Hepatic stellate cell (primary cell): ENCODE measurements around the gene ANKMY1.
"Not testable (repeated sequence)": the region's sequence is repeated elsewhere in the genome, so short reads cannot be mapped to it uniquely, and the experiment has no call there.

Experiments used
- DNase-seq: peaks from one replicate; pipeline ENCODE4 v3.0.0; 2011; ENCODE audit warnings: low spot score

Gene ANKMY1

DNA sequence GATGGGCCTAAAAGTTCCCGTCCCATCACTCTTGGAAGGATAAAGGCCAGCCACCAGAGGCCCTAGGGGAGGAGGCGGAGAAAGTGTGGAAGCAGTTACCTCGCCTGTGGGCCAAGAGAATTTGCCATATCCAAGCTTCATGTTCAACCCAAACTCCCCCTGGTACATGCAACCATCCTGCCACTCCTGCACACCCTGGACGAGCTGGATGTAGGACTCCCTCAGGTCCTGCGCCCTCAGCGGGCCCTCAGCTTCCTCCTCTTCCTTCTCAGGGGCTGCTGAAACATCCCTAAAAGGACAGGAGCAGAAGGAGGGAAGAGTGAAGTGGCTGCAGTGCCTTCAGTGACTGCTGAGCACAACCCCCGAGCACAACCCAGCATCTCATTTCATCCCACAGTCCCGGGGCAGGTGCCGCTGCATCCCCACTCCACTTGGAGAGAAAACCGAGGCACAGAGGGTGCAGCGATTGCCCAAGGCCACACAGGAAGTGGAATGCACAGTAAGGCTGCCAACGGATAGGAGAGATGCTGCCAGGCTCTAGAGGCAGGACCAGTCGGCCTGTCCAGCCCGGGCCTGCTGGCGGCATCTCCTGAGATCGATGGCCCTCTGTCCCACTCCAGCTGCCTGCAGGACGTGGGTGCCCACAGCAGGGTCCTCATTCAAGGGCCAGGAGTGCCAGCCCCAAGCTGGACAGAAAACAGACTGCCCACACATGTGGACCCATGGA, 2.9 kb downstream of the ANKMY1 start:
- DNase-seq = no peak

DNA sequence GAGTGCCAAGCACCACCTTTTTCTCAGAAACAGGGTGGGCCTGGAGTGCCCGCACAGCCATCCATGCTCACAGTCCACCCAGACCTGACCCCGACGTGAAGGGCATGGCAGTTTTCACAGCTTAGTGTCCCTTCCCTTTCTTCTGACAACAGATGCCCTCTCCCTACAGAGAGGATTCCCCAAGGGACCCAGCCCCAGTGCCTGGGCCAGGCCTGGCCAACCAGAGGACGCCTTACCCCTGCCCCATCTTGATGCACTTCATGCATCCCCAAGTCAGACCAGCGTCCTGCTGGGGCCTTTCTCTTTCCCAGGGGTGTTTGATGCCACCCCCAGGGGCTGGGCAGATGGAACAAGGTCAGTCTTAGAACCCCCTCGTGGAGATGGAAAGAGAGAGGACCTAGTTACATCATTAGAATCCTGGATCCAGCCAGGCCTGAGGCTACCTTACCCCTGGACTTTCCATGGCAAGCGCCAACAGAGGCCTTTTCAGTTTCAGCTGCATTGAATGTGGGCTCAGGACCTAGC, 3.8 kb downstream of the ANKMY1 start:
- no peak for DNase-seq

DNA sequence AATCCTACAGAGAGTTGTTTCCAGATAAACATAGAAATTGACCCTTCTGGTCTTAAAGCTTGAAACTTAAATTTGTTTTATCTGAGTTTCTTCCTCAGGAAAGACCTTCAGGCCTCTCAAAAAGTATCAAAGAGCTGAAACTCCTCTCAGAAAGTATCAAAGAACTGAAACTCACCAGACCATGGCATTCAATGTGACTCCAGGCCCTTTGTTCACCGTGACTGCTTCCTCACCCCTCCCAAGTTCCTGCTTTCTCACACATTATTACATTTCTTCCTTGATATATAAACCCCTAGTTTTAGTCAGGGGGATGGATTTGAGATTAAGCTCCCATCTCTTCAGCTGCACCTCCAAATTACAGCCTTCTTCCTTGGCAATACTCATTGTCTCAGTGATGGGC, 6.0 kb downstream of the ANKMY1 start:
- DNase-seq = no peak

DNA sequence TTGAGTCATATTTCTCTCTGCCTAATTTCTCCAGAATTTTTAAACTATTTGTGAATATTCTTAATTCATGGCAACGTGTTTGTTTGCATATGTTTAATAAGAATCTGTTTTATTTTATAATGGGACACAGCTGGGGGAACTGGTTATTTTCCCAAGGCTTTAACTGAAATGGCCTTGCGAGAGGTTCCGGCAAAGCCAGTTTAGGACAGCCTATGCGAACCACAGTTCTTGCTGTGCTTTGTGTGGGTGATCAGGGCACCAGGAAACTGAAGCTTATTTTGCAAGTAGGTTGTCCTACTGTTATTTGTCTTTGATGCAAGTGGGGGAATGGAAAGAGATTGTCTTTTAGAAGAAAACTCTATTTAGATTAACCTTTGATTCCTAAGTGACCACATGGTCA, 6.5 kb downstream of the ANKMY1 start:
- no peak for DNase-seq

DNA sequence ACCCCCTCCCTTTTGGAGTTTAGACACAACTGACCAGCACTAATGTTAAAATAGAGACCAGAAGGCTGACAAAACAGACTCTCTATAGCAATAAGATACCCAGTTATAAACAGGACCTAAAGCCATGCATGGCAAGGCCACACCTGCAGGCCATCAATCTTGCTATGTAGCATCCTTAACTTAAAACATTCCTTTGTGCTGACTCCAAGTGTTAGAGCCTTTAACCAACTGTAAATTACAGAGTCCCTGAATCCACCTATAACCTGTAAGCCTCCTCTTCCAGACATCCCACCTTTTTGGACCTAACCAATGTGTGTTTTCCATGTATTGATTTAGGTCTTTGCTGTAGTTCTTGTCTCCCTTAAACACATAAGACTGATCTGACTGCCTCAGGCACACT, 17.9 kb downstream of the ANKMY1 start:
- DNase-seq = no peak

DNA sequence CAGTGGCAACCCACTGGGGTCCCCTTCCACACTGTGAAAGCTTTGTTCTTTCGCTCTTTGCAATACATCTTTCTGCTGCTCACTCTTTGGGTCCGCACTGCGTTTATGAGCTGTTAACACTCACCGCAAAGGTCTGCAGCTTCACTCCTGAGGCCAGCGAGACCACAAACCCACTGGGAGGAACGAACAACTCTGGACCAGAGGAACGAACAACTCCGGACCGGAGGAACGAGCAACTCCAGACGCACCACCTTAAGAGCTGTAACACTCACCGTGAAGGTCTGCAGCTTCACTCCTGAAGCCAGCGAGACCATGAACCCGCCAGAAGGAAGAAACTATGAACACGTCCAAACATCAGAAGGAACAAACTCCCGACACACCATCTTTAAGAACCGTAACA, 18.7 kb downstream of the ANKMY1 start:
- not testable (repeated sequence) for DNase-seq

DNA sequence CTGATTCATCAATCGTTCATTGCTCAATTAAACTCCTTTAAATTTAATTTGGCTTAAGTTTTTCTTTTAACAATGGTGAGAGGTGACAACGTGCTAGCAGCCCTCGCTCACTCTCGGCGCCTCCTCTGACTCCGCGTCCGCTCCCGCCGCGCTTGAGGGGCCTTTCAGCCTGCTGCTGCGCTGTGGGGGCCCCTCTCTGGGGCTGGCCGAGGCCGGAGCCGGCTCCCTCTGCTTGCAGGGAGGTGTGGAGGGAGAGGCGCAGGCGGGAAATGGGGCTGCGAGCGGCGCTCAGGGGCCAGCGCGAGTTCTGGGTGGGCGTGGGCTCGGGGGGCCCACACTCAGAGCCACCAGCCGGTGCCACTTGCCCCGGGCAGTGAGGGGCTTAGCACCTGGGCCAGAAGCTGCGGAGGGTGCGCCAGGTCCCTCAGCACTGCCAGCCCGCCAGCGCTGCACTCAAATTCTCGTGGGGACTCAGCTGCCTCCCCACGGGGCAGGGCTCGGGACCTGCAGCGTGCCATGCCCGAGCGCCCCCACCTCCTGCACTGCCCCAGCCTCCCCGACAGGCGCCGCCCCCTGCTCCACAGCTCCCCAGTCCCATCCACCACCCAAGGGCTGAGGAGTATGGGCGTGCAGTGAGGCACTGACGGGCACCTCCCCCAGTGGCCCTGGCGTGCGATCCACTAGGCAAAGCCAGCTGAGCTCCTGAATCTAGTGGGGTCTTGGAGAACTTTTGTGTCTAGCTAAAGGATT, 19.6 kb downstream of the ANKMY1 start:
- no peak for DNase-seq

DNA sequence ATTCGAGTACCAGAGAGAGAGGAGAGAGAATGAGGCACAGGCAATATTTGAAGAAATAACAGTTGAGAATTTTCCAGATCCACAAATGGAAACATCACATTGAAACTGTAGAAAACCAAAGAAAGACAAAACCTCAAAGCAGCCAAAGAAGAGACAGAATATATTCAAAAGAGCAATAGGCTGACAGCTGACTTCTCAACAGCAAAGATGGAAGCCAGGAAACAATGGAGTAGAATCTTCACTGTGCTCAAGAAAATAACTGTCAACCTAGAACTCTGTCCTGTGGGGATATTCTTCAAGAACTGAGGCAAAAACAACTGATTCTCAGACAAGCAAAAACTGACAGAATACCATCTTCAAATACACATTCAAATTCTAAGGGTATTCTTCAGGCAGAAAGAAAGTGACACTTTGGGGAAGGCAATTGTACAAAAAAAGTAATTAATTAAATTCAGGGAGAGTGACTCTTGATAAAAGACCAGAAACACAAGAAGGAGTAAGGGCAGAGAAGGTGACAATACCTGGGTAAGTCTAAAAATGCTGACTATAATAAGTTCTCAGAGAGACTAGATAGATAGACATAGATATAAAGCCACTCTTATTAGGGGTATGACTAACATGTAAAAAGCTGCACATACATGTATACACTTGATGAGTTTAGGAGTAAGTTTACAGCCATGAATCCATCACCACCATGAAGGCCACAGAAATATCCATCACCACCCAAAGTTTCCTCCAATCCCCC, 25.6 kb downstream of the ANKMY1 start:
- no peak for DNase-seq

DNA sequence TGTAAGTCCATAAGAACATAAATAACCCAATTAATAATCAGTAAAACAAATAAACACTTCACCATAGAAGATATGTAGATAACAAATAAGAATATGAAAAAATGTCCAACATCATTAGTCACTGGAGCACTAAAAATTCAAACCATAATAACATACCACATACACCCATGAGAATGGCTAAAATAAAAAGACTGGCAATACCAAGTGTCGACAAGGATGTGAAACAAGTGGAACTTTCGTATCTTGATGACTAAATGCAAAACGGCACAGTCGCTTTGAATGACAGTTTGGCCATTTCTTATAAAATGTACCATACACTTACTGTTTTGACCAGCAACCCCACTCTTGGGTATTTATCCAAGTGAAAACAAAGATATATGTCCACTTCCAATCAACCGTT, 26.8 kb downstream of the ANKMY1 start:
- no peak for DNase-seq

DNA sequence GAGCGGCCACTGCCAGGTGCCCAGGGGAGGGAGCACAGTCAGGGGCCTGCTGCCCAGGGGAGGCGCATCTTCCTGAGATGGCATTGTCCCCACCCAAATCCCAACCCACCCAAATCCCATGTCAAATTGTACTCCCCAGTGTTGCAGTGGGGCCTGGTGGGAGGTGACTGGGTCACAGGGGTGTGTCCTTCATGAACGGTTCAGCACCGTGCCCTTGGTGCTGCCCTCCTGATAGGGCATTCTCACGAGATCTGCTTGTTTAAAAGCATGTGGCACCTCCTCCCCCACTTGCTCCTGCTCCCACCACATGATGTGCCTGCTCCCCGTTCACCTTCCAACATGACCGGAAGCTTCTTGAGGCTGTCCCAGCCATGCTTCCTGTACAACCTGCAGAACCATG, 27.6 kb downstream of the ANKMY1 start:
- no peak for DNase-seq

DNA sequence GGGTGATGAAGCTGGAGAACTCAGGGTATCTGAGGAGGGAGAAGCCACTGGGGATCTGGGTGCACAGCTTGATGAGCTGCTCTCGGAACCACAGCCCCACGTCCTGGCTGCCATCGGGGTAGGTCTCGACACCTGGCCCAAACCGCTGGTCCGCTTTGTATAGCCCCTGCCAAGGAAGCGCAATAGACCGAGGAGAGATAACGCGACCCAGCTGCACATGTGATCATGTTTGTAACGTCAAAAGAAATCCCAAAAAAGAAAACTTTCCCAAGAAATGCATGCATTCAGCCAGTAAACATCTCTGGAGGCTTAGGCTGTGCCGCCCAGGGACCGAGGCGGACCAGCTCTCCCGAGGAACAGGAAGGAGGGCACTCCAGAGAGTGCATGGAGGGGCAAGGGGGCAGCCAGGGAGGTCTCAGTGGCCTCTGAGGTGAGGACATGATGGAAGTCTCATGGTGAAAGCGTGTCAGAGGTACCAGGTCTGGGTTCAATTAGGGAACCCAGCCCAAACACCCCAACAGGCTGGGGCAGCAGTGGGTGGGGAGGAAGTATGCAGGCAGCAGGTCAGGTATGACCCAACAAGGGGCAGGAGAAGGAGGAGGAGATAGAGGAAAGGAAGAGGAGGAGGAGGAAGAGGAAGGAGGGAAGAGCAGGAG, 28.3 kb downstream of the ANKMY1 start:
- no peak for DNase-seq

DNA sequence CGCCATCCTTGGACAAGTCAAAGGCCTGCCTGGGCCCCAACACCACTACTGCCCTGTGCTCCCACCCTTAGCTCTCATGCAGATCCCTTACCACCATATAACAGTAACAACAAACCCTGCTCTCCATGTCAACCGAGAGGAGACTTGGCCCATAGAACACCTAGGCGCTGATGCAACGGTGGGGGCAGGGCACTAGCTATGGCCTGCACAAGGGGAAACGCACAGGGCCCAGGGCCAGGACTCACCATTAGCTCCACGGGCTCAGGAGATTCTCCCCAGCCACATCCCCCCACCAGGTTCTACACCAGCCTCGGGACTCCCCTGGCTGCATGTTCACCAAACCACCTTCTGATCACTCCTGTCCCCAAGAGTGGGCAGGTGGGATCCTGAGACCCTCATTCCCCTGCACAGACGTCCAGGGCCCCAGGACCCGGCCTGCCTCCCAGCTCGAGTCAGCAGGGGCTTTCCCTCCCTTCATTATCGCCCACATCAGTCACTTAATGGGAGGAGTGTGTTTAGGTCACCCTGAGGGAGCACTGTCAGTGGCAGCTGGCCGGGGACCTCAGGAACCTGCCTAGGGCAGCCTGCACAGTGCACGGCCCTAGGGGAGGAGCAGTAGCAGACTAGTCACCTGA, 29.3 kb downstream of the ANKMY1 start:
- no peak for DNase-seq

DNA sequence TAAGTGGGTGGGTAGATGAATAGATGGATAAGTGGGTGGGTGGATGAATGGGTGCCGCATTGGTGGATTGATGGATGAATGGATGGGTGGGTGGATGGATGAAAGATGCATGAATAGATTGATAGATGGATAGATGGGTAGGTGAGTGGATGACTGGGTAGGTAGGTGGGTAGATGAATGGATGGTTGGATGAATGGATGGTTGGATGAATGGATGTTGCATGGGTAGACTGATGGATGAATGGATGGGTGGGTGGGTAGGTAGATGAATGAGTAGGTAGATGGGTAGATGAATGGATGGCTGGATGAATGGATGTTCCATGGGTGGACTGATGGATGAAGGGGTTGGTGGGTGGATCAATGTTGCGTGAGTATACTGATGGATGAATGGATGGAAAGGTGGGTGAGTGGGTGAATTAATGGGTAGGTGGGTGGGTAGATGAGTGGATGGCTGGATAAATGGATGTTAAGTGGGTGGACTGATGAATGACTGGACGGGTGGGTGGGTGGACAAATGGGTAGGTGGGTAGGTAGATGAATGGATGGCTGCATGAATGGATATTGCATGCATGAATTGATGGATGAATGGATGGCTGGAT, 30.5 kb downstream of the ANKMY1 start:
- DNase-seq = no peak

DNA sequence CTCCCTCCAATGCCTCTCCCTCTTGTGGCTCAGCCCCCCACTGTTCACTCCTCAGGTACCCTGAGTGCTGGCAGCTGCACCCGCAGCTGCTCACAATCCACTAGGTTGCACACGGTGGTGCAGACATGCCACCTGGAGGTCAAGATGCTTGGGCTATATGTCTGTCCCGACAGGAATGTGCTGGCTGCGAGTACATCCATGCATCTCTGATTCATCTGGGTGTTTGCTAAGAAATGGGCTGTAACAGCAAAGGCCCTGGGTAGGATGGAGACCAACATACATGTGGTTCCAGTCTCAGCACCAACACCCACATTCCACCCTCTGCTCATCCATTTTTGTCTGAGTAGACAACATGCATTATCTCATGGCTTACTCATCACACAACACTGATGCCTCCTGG, 31.3 kb downstream of the ANKMY1 start:
- no peak for DNase-seq

DNA sequence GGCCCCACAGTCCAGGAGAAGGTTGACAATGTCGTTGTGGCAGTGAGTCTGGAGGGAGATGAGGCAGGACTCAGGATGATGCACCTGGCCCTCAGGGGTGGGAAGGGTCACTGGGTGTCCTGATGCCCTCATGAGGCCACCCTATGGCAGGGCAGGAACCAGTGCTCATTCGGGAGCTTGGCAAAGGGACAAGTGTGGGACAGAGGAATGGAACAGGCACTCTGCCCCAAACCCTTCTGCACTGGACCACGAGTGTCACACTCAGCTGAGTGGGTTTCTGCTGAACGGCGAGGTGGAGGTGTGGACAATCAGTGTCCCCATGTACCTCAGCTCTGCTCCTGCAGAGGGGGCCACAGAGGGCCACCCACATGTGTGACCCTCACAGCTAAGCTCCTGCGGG, 32.0 kb downstream of the ANKMY1 start:
- DNase-seq = no peak

DNA sequence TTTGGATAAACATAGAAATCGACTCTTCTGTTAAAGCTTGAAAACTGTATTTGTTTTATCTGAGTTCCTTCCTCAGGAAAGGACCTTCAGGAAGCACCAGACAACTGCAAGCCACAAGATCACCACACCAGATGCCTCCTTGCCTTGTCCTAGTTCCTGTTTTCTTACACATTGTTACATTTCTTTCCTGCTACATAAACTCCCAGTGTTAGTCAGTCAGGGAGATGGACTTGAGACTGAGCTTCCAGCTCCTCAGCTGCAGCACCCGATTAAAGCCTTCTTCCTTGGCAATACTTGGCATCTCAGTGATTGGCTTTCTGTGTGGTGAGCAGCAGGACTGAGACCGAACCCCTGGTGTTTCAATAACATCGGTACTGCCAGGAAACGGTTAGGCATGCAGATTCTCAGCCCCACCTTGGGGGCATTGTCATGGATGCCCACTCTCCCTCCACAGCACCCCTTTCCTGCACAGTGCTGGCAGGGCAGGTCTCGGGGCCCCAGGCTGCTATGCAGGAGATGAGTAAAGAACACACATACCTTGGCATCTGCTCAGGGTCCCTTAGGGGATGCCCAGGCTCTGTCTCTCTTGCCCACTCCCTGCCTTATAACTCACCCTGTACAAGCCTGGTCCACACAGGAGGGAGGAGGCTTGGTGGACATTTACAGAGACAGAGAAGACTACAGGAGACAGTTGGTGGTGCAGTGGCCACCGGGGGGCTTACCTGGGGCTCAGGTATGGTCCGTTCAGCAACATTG, 32.6 kb downstream of the ANKMY1 start:
- DNase-seq = no peak

DNA sequence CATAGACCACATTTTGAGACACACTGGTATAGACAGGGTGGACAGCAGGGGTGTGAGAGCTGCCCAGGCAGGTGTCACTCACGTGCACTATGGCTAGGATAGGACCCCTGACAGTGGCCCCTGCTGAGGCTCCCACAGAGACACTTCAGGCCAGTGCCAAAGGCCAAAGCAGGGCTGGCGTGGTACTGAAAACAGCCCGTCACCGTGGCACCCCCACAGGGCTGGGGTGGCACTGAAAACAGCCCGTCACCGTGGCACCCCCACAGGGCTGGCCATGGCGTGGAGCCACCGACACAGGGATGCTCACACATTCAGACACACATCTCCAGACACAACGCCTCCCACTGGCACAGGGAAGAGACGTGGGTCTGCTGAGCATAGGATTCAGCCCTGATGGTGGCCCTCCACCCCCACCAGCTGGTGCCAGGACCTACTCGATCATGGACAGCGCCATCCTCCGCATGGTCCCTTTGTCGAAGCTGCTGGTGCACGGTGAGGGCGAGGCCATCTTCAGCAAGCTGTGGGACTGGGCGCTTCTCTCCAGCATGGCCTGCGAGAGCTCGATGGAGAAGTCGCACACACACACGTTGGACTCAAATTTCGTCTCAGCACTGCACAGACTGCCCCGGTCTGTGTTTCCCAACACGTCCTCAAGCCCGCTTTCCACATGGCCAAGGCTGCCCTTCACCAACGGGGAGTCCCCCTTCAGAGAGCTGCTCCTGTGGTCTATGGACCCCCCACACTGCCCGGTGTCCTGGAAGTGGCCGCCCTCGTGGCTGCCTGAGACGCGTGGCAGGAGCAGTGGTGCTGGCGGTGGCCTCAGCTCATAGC, 34.1 kb downstream of the ANKMY1 start:
- DNase-seq = no peak

DNA sequence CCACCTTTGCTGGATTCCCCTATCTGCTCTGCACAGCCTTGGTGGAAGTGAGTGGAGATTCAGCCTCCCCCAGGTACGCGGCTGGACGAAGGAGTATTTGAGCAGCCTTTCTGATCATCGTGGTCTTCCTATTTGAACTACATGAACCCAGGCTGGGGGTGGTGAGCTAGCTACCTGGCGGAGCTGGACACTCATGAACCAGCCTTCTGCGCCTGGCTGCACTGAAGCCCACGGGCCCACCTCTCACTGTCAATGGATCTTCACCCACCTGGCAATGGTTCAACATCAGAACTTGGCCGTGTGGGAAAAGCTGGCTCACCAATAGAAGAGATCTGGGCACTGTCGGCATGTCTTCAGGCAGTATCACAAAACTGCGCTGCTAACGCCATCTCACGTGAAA, 35.4 kb downstream of the ANKMY1 start:
- no peak for DNase-seq

DNA sequence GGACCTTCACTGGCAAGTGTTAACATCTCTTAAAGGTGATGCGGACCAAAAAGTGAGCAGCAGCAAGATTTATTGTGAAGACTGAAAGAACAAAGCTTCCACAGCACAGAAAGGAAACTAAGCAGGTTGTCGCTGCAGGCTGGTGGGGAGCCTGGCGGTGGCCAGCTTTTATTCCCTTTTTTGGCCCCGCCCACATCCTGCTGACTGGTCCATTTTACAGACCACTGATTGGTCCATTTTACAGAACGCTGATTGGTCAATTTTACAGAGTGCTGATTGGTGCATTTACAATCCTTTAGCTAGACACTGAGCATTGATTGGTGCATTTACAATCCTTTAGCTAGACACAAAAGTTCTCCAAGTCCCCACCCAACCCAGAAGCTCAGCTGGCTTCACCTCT, 35.9 kb downstream of the ANKMY1 start:
- DNase-seq = not testable (repeated sequence)

DNA sequence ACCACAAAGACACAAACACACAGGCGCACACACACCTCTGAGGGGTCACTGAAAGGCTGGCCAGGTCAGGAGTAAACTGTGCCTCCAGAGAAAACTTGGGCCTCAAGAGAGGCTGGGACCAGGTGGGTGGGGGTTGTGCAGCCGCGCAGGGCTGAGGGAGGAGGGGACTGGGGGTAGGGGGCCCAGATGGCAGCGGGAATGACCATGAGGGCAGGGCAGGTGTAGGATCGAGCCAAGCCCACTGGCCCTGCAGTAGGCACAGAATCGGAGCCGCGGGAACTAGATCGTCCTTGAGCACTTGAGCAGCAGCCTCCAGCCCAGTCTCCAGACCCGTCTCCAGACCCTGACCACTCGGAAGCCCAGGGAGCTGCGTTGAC, 36.8 kb downstream of the ANKMY1 start:
- no peak for DNase-seq
